IMR-90 (cell line): ENCODE measurements around the gene GPER1. TPM values are rescaled to one million over a fixed set of nuclear protein-coding genes. Genes with fewer than 3 reads are reported as not detected.

Source experiments
- ATAC-seq: fragments of 200-7000 bp; cut with Tn5 transposase; 2 replicates; pipeline ENCODE4 v1.9.1; 2020; ENCODE audit warnings: low read depth, mild to moderate bottlenecking, moderate library complexity
- BruUV-seq: library from RNA; stranded (reverse); fragments of 400-500 nt; replicated peaks from 2 replicates; lab custom pipeline; 2021; lab: Mats Ljungman, UMichigan
- CTCF ChIA-PET: fragments of 300-600 bp; formaldehyde crosslinking; extraction: SDS; loops from one replicate; lab custom pipeline; 2021; ENCODE audit warnings: antibody characterized with exemption; lab: Yijun Ruan, JAX
- POLR2A ChIA-PET: fragments of 300-600 bp; sonication (Branson Sonifier 250); formaldehyde crosslinking; loops from one replicate; lab custom pipeline; 2022; ENCODE audit warnings: antibody characterized with exemption; ENCODE audit not compliant: unreplicated experiment; lab: Charles Lee
- DNase-seq: peaks from one replicate; pipeline ENCODE4 v3.0.0; 2013
- H2AFZ ChIP-seq: replicated peaks from 2 replicates; pipeline ENCODE3; 2013; ENCODE audit warnings: low read length, mild to moderate bottlenecking; ENCODE audit not compliant: poor library complexity
- H2AK5ac ChIP-seq: 2 replicates; pipeline ENCODE4 v1.6.1; 2013; ENCODE audit warnings: low read depth, low read length, inconsistent platforms
- H2AK9ac ChIP-seq: replicated peaks from 2 replicates; pipeline ENCODE3; 2013; ENCODE audit warnings: mild to moderate bottlenecking, low read depth, low read length, moderate library complexity; ENCODE audit not compliant: poor library complexity
- H2BK120ac ChIP-seq: 2 replicates; pipeline ENCODE4 v1.6.1; 2013; ENCODE audit warnings: low read depth, low read length, inconsistent platforms
- H2BK15ac ChIP-seq: 3 replicates; pipeline ENCODE4 v1.6.1; 2013; ENCODE audit warnings: low read depth, low read length, inconsistent platforms
- H2BK20ac ChIP-seq: 2 replicates; pipeline ENCODE4 v1.6.1; 2013; ENCODE audit warnings: low read depth, mild to moderate bottlenecking, inconsistent platforms, low read length, moderate library complexity
- H2BK5ac ChIP-seq: 2 replicates; pipeline ENCODE4 v1.6.1; 2013; ENCODE audit warnings: mild to moderate bottlenecking, low read depth, low read length, inconsistent platforms; ENCODE audit not compliant: poor library complexity, severe bottlenecking
- H3K14ac ChIP-seq: replicated peaks from 2 replicates; pipeline ENCODE4 v1.6.1; 2013; ENCODE audit warnings: low read depth, low read length, inconsistent platforms
- H3K18ac ChIP-seq: 2 replicates; pipeline ENCODE4 v1.6.1; 2013; ENCODE audit warnings: low read depth, low read length, control low read depth
- H3K23ac ChIP-seq: 2 replicates; pipeline ENCODE4 v1.6.1; 2013; ENCODE audit warnings: low read depth, low read length, inconsistent platforms
- H3K27ac ChIP-seq: 2 replicates; pipeline ENCODE4 v1.5.1; 2013; ENCODE audit warnings: mild to moderate bottlenecking, control low read depth, low read length; ENCODE audit not compliant: insufficient read depth
- H3K27me3 ChIP-seq: 2 replicates; pipeline ENCODE4 v1.6.1; 2013; ENCODE audit warnings: low read length; ENCODE audit not compliant: control insufficient read depth, insufficient read depth
- H3K36me3 ChIP-seq: 2 replicates; pipeline ENCODE4 v1.6.1; 2013; ENCODE audit warnings: low read length, mixed read lengths; ENCODE audit not compliant: control insufficient read depth, insufficient read depth
- H3K4ac ChIP-seq: 2 replicates; pipeline ENCODE4 v1.6.1; 2013; ENCODE audit warnings: low read depth, low read length, inconsistent platforms
- H3K4me1 ChIP-seq: 2 replicates; pipeline ENCODE4 v1.6.1; 2013; ENCODE audit warnings: low read length, mixed read lengths; ENCODE audit not compliant: control insufficient read depth, insufficient read depth
- H3K4me2 ChIP-seq: 2 replicates; pipeline ENCODE4 v1.6.1; 2013; ENCODE audit warnings: low read depth, mild to moderate bottlenecking, control low read depth, low read length, moderate library complexity
- H3K4me3 ChIP-seq: 2 replicates; pipeline ENCODE4 v1.5.1; 2013; ENCODE audit warnings: low read depth, mild to moderate bottlenecking, control low read depth, low read length, moderate library complexity; ENCODE audit not compliant: insufficient read depth
- H3K56ac ChIP-seq: 2 replicates; pipeline ENCODE4 v1.6.1; 2013; ENCODE audit warnings: low read length, inconsistent platforms; ENCODE audit not compliant: insufficient read depth; ENCODE audit errors: extremely low read depth
- H3K79me1 ChIP-seq, 2 experiments: 2 replicates each; pipeline ENCODE4 v1.6.1; 2013; ENCODE audit warnings: low read length in 2 of 2, inconsistent platforms in 1 of 2, low read depth in 1 of 2
- H3K9ac ChIP-seq: 2 replicates; pipeline ENCODE4 v1.6.1; 2013; ENCODE audit warnings: low read depth, low read length, control low read depth
- H3K9me1 ChIP-seq: 2 replicates; pipeline ENCODE4 v1.6.1; 2013; ENCODE audit warnings: low read length, inconsistent platforms; ENCODE audit not compliant: insufficient read depth
- H3K9me3 ChIP-seq: 2 replicates; pipeline ENCODE4 v1.6.1; 2013; ENCODE audit warnings: low read length; ENCODE audit not compliant: control insufficient read depth, insufficient read depth
- H4K20me1 ChIP-seq: 2 replicates; pipeline ENCODE4 v1.6.1; 2013; ENCODE audit warnings: low read length, inconsistent platforms; ENCODE audit not compliant: insufficient read depth
- H4K5ac ChIP-seq: 2 replicates; pipeline ENCODE4 v1.6.1; 2013; ENCODE audit warnings: mild to moderate bottlenecking, low read depth, low read length, control low read depth
- H4K8ac ChIP-seq, 2 experiments: 2 replicates each; pipeline ENCODE4 v1.6.1; 2013; ENCODE audit warnings: low read depth in 2 of 2, low read length in 2 of 2, control low read depth in 1 of 2, inconsistent platforms in 1 of 2
- H4K91ac ChIP-seq: 2 replicates; pipeline ENCODE4 v1.6.1; 2013; ENCODE audit warnings: low read depth, low read length, inconsistent platforms; ENCODE audit not compliant: insufficient read depth
- BHLHE40 ChIP-seq: fragments of 150-350 bp; IDR thresholded peaks from 2 replicates; pipeline ENCODE4 v1.6.1; 2016; ENCODE audit warnings: mild to moderate bottlenecking, low read depth, low read length
- CEBPB ChIP-seq: IDR thresholded peaks from 2 replicates; pipeline ENCODE4 v1.6.1; 2012; ENCODE audit warnings: low read depth, low read length, improper control_type of control experiment
- CHD1 ChIP-seq: IDR thresholded peaks from 2 replicates; pipeline ENCODE4 v1.6.1; 2012; ENCODE audit warnings: low read depth, low read length, improper control_type of control experiment
- FOS ChIP-seq: fragments of 150-350 bp; IDR thresholded peaks from 2 replicates; pipeline ENCODE4 v1.6.1; 2016; ENCODE audit warnings: low read depth, low read length
- MAZ ChIP-seq: IDR thresholded peaks from 2 replicates; pipeline ENCODE4 v1.6.1; 2012; ENCODE audit warnings: low read depth, mild to moderate bottlenecking, low read length, improper control_type of control experiment, moderate library complexity, borderline replicate concordance
- MXI1 ChIP-seq: IDR thresholded peaks from 2 replicates; pipeline ENCODE4 v1.6.1; 2012; ENCODE audit warnings: low read depth, mild to moderate bottlenecking, low read length, moderate library complexity, borderline replicate concordance
- NFE2L2 ChIP-seq: fragments of 150-350 bp; IDR thresholded peaks from 2 replicates; pipeline ENCODE4 v1.6.1; 2016; ENCODE audit warnings: low read depth, mild to moderate bottlenecking, low read length
- RAD21 ChIP-seq: IDR thresholded peaks from 2 replicates; pipeline ENCODE4 v1.6.1; 2012; ENCODE audit warnings: low read length, improper control_type of control experiment
- RCOR1 ChIP-seq: IDR thresholded peaks from 2 replicates; pipeline ENCODE4 v1.6.1; 2012; ENCODE audit warnings: mild to moderate bottlenecking, low read length, improper control_type of control experiment; ENCODE audit not compliant: insufficient replicate concordance
- RFX5 ChIP-seq: IDR thresholded peaks from 2 replicates; pipeline ENCODE4 v1.8.0; 2012; ENCODE audit warnings: low read depth, mild to moderate bottlenecking, low read length, moderate library complexity
- SMC3 ChIP-seq: fragments of 150-350 bp; IDR thresholded peaks from 2 replicates; pipeline ENCODE4 v1.6.1; 2016; ENCODE audit warnings: low read depth, mild to moderate bottlenecking, antibody characterized with exemption, low read length, moderate library complexity
- USF2 ChIP-seq: fragments of 150-350 bp; IDR thresholded peaks from 2 replicates; pipeline ENCODE4 v1.6.1; 2017; ENCODE audit warnings: mild to moderate bottlenecking, antibody characterized with exemption, low read length, low read depth
- WGBS, 2 experiments: methylation state at CpG; one replicate each; pipeline versions ENCODE4 v1.1.5 to v1.1.7; 2013; ENCODE audit warnings: missing lambda C conversion rate in 2 of 2; ENCODE audit not compliant: insufficient read length in 1 of 2; ENCODE audit errors: extremely low coverage in 2 of 2; 5-methylcytosine and 5-hydroxymethylcytosine counted together
- dilution Hi-C: fragments of 300-500 bp; cut with HindIII; formaldehyde crosslinking; loops from one replicate; pipeline ENCODE4 v1.14.3; 2018; ENCODE audit warnings: low sequenced_read_pairs; ENCODE audit not compliant: unreplicated experiment
- in situ Hi-C: fragments of 300-500 bp; cut with MboI; formaldehyde crosslinking; loops from 3 replicates; pipeline ENCODE4 v1.14.3; 2019; ENCODE audit warnings: low sequenced_read_pairs, inconsistent platforms, mixed read lengths
- intact Hi-C: fragments of 100-400 bp; cut with micrococcal nuclease; formaldehyde crosslinking; loops from 2 replicates; pipeline ENCODE4 v1.10.0; 2022
- polyA plus RNA-seq, 3 experiments: library from polyadenylated mRNA; depleted of rRNA; stranded (reverse); fragments of >200 nt; gene quantifications; 2 replicates each; pipeline ENCODE4 v1.2.3, GENCODE V29; 2012; ENCODE audit warnings: low replicate concordance in 1 of 3
- total RNA-seq: library from RNA; depleted of rRNA; stranded (reverse); fragments of >200 nt; gene quantifications from 2 replicates; pipeline ENCODE4 v1.2.3, GENCODE V29; 2012

GPER1 gene
- total and polyA plus RNA-seq, 2 of the 4 experiments (the other 2 are of a cell fraction): 2.0 to 5.8 TPM

DNA sequence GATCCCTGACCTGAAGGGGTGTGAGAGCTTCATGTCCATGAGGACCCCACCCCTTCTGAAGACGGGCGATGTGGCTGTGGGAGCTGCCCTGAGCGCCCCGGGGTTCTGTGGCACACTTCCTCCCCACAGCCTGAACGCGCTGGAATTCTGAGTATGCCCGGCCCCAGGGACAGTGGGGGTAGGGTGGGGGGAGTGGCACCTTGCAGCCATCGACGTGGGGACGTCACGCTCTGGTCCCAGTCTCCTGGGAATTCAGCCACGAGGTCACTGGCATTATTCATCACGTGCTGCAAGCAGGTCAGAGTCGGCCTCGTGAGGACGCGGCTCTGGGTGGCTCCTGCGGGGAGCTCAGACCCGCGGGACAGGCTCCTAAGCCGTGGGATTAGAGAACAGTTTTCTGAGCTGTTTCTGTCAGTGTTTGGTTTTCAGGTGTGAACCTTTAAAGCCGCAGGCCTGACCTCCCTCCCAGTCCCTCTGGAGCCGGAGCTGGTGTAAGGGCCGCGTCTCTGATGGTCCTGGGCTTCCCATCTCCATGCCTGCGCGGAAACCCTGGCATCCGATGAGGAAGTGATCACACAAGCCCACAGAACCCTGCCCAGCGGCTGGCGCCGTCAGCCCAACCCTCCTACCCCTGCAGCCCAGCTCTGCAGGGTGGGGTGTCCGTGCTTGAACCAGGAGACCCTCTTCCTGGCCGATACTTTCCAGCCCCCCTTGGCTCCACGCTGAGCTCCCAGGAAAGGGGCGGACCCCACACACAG is 27.4 kb upstream of the GPER1 start (continued):
- no peak for TF ChIP-seq BHLHE40
- TF ChIP-seq FOS: no peak

DNA sequence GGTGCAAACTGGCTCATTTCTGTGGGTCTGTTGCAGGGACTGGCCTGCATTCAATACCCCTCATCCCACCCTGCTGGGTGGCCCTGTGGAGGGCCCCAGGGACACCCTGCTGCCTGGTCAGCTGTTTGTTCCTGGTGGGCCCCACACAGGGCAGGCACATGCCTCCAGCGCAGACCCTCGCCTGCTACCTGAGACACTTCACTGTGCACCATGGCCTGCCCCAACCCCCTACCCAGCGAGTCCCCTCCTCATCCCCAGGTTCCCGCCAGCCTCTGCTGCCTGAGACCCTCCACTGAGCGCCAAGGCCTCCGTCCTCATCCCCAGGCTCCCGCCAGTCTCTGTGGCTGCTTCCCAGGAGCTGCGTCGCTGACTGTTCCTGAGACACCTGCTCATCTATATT is 26.7 kb upstream of the GPER1 start:
- no peak for ATAC-seq
- Histone ChIP-seq H2AK9ac (no peak overlapping the region), H3K14ac (no peak overlapping the region), H3K27me3 (no peaks in the 10 kb centered on the region; the same call in 1 of the 2 replicates), H3K9me3 (no peaks in the 10 kb centered on the region), H3K79me1 (peaks cover 0 to 17% of the 10 kb centered on the region in 2 experiments; a peak in 1 of 4 replicates), H3K9me1 (peaks cover 4% of the 10 kb centered on the region; the same call in 1 of the 2 replicates), H4K20me1 (peaks cover 66% of the 10 kb centered on the region), H3K36me3 (peaks cover 3% of the 10 kb centered on the region; the same call in 1 of the 2 replicates), H3K4me2 (no peak overlapping the region), H2BK15ac (no peak overlapping the region), H3K4me1 (peaks cover 10% of the 10 kb centered on the region; the same call in 1 of the 2 replicates), H2AFZ (no peak overlapping the region), H3K56ac (no peak overlapping the region), H3K4ac (no peak overlapping the region), H3K27ac (no peak overlapping the region), H2BK5ac (no peak overlapping the region), H4K91ac (no peak overlapping the region), H4K5ac (no peak overlapping the region), H2AK5ac (no peak overlapping the region), H2BK20ac (no peak overlapping the region), H2BK120ac (no peak overlapping the region), H3K18ac (no peak overlapping the region), H3K9ac (no peak overlapping the region), H4K8ac (no peak overlapping the region), H3K23ac (no peak overlapping the region), H3K4me3 (no peak overlapping the region)
- WGBS, 2 experiments: 80% methylated on average over 4 of the region's 9 CpGs; no CpG with 5 or more reads in 1 of the 2 experiments
- dilution Hi-C loops: no loop called here
- ChIA-PET CTCF (interaction anchor here (1.1 kb wide), 1 partner anchor 68 kb away, joined by 3 read pairs; no protein-coding TSS in a partner anchor), POLR2A (no interaction called here)
- intact Hi-C loops: no loop called here
- no peak for TF ChIP-seq RAD21
- TF ChIP-seq CEBPB: no peak
- TF ChIP-seq NFE2L2: no peak
- TF ChIP-seq RFX5: no peak
- no peak for TF ChIP-seq CHD1
- no peak for TF ChIP-seq SMC3
- TF ChIP-seq MXI1: no peak
- no peak for TF ChIP-seq FOS
- no peak for TF ChIP-seq MAZ
- no peak for TF ChIP-seq RCOR1
- no peak for TF ChIP-seq USF2
- in situ Hi-C loops: loop anchor here (5.0 kb wide), 1 partner anchor 69 kb away; no protein-coding TSS in a partner anchor
- BruUV-seq: no TSS peak
- no peak for DNase-seq
